Measurements from ENCODE around the gene CCL4. TPM values are rescaled to one million over a fixed set of nuclear protein-coding genes. Genes with fewer than 3 reads are reported as not detected.

The CCL4 gene
- total RNA-seq, 4 donors from 2014 or later: 4.2 to 10.8 TPM; not detected in 2

DNA sequence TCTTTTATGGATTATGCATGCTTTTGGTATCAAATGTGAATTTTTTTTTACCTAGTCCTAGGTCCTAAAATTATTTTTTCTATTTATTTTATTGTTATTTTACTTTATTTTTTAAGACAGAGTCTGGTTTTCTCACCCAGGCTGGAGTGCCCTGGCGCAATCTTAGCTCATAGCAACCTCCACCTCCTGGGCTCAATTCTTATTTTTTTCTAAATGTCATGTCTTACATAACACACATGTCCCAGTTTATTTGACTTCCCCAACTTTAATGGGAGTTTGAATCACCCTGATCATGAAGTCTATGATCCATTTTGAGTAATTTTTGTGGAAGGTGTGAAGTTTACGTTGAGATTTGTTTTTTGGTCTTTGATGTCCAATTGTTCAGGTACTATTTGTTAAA is 42.8 kb upstream of the CCL4 start:
- H3K4me3 ChIP-seq: no peak overlapping the region
- no peaks in the 10 kb centered on the region for H3K4me1 ChIP-seq
- in situ Hi-C loops (cut with MboI; ENCODE audit: low pct_ligation_motif_present in 1 of 4, low pct_unique_long_range_greater_than_20kb in 1 of 4, low sequenced_read_pairs in 3 of 4) (no loop called here), intact Hi-C loops (cut with DNase I; ENCODE audit: low total_unique reads) (no loop called here)
- H3K36me3 ChIP-seq: no peaks in the 10 kb centered on the region
- 64 to 96% methylated on average over 2 of the region's 2 CpGs for WGBS, 2 donors (ENCODE audit: low coverage in 1 of 2)
- DNase-seq: no peak
- H3K27ac ChIP-seq: no peak overlapping the region
- TF ChIP-seq, protein P1, sequence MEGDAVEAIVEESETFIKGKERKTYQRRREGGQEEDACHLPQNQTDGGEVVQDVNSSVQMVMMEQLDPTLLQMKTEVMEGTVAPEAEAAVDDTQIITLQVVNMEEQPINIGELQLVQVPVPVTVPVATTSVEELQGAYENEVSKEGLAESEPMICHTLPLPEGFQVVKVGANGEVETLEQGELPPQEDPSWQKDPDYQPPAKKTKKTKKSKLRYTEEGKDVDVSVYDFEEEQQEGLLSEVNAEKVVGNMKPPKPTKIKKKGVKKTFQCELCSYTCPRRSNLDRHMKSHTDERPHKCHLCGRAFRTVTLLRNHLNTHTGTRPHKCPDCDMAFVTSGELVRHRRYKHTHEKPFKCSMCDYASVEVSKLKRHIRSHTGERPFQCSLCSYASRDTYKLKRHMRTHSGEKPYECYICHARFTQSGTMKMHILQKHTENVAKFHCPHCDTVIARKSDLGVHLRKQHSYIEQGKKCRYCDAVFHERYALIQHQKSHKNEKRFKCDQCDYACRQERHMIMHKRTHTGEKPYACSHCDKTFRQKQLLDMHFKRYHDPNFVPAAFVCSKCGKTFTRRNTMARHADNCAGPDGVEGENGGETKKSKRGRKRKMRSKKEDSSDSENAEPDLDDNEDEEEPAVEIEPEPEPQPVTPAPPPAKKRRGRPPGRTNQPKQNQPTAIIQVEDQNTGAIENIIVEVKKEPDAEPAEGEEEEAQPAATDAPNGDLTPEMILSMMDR (IDR thresholded peaks at IDR 0.05): no peak
- TF ChIP-seq POLR2AphosphoS5 (IDR thresholded peaks at IDR 0.05): no peak
- no peak for TF ChIP-seq POLR2A (IDR thresholded peaks at IDR 0.05)
- no peak for TF ChIP-seq EP300 (IDR thresholded peaks at IDR 0.05; ENCODE audit: low read depth)
- no peaks in the 10 kb centered on the region for H3K9me3 ChIP-seq
- no peaks in the 10 kb centered on the region for H3K27me3 ChIP-seq

GRCh38 chr17:36063786-36064541 is 39.7 kb upstream of the CCL4 start, which contains the start of gene CCL18:
TSS of gene CCL18 (plus strand) at chr17:36064272. CDS start at chr17:36064343, 71 bp downstream.
- intact Hi-C loops (cut with DNase I; ENCODE audit: low total_unique reads): no loop called here

GRCh38 chr17:36066365-36066985 is 37.2 kb upstream of the CCL4 start:
- intact Hi-C loops (cut with DNase I; ENCODE audit: low total_unique reads): no loop called here
- Histone ChIP-seq H3K27me3 (no peaks in the 10 kb centered on the region), H3K36me3 (no peaks in the 10 kb centered on the region), H3K27ac (no peak overlapping the region), H3K4me1 (no peaks in the 10 kb centered on the region), H3K9me3 (no peaks in the 10 kb centered on the region), H3K4me3 (no peak overlapping the region)
- TF ChIP-seq POLR2A (IDR thresholded peaks at IDR 0.05) (no peak), EP300 (IDR thresholded peaks at IDR 0.05; ENCODE audit: low read depth) (no peak), POLR2AphosphoS5 (IDR thresholded peaks at IDR 0.05) (no peak)
- TF ChIP-seq, protein P1 (IDR thresholded peaks at IDR 0.05): no peak
- in situ Hi-C loops (cut with MboI; ENCODE audit: low pct_ligation_motif_present in 1 of 4, low pct_unique_long_range_greater_than_20kb in 1 of 4, low sequenced_read_pairs in 3 of 4): no loop called here
- 85 to 100% methylated on average over 1 to 6 of the region's 6 CpGs for WGBS, 2 donors (ENCODE audit: low coverage in 1 of 2)
- DNase-seq: no peak

More at GRCh38 chr17:36063786-36064541, 39.7 kb upstream of the CCL4 start, which contains the start of gene CCL18:
- no peak within 1 kb of the TSS for H3K4me3 ChIP-seq
- H3K27me3 ChIP-seq: no peaks in the 10 kb centered on the region
- H3K36me3 ChIP-seq: no peaks in the 10 kb centered on the region
- H3K9me3 ChIP-seq: no peaks in the 10 kb centered on the region
- DNase-seq: no peak
- H3K4me1 ChIP-seq: no peaks in the 10 kb centered on the region
- TF ChIP-seq, protein P1 (IDR thresholded peaks at IDR 0.05): no peak
- TF ChIP-seq POLR2AphosphoS5 (IDR thresholded peaks at IDR 0.05): no peak
- no peak for TF ChIP-seq EP300 (IDR thresholded peaks at IDR 0.05; ENCODE audit: low read depth)
- no peak for TF ChIP-seq POLR2A (IDR thresholded peaks at IDR 0.05)
- no peak within 1 kb of the TSS for H3K27ac ChIP-seq
- WGBS, 2 donors (ENCODE audit: low coverage in 1 of 2): 77 to 83% methylated on average over 1 to 5 of the region's 5 CpGs
- in situ Hi-C loops (cut with MboI; ENCODE audit: low pct_ligation_motif_present in 1 of 4, low pct_unique_long_range_greater_than_20kb in 1 of 4, low sequenced_read_pairs in 3 of 4): no loop called here

DNA sequence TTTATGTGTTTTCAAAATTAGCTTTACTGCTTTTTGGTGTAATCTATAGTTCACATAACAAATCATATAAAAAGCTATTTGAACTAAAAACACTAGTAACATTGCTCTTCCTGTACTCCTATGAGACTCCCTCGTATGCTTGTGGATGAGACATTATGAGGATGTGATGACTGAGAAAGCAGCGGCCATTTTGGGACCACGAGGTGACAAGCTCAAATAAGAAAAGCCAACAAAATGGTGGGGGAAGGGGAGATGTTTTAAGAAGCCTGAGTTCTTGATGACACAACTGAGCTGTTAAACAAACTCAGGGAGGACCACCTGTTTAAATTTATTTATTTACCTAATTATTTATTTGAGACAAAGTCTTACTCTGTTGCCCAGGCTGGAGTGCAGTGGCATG is 35.1 kb upstream of the CCL4 start:
- H3K4me1 ChIP-seq: peaks cover 0 to 3% (median 0%) of the 10 kb centered on the region in 4 donors
- TF ChIP-seq POLR2A (IDR thresholded peaks at IDR 0.05) (no peak), EP300 (IDR thresholded peaks at IDR 0.05; ENCODE audit: low read depth) (no peak), POLR2AphosphoS5 (IDR thresholded peaks at IDR 0.05) (no peak)
- TF ChIP-seq, protein P1 (IDR thresholded peaks at IDR 0.05): no peak
- H3K9me3 ChIP-seq: no peaks in the 10 kb centered on the region
- WGBS, 2 donors (ENCODE audit: low coverage in 1 of 2): 63 to 69% methylated on average over 3 of the region's 3 CpGs
- in situ Hi-C loops (cut with MboI; ENCODE audit: low pct_ligation_motif_present in 1 of 4, low pct_unique_long_range_greater_than_20kb in 1 of 4, low sequenced_read_pairs in 3 of 4) (no loop called here), intact Hi-C loops (cut with DNase I; ENCODE audit: low total_unique reads) (no loop called here)
- no peak for DNase-seq
- no peaks in the 10 kb centered on the region for H3K27me3 ChIP-seq
- H3K36me3 ChIP-seq: no peaks in the 10 kb centered on the region
- H3K27ac ChIP-seq: no peak overlapping the region
- no peak overlapping the region for H3K4me3 ChIP-seq
